ENCODE measurements around the gene C12orf43.

C12orf43 gene

DNA sequence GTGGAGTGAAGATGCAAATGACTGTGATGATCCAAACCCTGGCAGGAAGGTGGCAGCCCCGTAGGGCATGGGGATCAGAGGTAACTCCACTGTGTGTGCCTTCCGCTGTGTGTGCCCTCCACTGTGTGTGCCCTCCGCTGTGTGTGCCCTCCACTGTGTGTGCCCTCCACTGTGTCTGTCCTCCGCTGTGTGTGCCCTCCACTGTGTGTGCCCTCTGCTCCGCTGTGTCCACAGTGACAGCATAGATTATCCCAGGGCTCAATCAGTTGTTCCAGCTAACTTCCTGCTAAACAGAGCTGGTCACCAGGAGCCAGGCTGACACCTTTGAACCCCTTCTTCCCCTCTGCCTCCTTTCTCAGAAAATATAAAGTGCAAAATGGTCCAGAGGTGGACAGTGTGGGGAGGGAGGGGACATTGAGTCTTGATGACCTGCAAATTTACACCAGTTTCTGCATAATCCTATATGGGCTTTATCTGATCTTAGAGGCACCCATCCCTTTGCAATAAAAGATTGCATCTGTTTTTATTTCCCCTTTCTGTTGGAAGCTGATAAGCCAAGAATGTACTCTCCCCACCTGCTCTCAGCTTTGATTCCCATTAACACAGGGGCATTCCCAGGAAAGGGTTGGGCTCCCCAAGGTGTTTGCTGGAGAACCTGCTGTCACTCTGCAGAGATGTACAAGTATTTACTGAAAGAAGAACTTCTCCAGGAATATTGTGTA lies 59.5 kb downstream of the C12orf43 start:
- H3K27ac ChIP-seq, result peak overlapping the region; percentile 34
- TF ChIP-seq, protein P1, sequence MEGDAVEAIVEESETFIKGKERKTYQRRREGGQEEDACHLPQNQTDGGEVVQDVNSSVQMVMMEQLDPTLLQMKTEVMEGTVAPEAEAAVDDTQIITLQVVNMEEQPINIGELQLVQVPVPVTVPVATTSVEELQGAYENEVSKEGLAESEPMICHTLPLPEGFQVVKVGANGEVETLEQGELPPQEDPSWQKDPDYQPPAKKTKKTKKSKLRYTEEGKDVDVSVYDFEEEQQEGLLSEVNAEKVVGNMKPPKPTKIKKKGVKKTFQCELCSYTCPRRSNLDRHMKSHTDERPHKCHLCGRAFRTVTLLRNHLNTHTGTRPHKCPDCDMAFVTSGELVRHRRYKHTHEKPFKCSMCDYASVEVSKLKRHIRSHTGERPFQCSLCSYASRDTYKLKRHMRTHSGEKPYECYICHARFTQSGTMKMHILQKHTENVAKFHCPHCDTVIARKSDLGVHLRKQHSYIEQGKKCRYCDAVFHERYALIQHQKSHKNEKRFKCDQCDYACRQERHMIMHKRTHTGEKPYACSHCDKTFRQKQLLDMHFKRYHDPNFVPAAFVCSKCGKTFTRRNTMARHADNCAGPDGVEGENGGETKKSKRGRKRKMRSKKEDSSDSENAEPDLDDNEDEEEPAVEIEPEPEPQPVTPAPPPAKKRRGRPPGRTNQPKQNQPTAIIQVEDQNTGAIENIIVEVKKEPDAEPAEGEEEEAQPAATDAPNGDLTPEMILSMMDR (conservative IDR thresholded peaks at IDR 0.05), result no peak

DNA sequence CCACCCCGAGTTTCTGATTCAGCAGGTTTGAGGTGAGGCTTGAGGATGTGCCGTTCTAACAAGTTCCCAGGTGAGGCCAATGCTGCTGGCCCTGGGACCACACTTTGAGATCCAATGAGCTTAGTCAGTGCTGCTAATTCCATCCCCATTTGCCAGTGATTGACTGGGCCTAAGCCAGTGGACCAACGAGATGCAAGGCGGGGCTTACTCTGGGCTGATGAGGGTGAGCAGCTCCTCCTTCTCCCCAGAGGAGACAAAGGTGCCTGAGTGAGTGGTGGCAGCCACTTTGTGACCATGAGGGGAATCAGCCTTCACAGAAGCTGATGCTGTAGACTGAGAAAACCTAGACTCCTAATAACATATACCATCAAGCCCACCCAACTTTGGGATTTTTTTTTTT lies 61.1 kb downstream of the C12orf43 start:
- TF ChIP-seq, protein P1 (conservative IDR thresholded peaks at IDR 0.05), result no peak

DNA sequence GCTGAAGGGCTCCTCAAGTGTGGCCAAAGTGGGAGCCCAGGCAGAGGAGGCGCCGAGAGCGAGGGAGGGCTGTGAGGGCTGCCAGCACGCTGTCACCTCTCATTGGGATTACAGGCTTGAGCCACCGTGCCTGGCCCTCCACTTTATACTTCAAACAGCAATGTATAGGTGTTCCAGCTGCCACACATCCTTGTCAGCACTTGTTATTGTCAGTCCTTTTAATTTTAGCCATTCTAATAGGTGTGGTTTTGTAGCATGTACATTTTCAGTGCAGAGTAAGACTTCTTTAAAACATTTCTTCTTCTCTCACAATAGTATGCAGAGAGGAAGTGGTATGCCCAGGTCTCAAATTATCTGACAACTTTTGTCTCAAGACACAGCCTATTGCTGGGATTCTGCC lies 65.5 kb downstream of the C12orf43 start:
- H3K27ac ChIP-seq, result no peak overlapping the region
- TF ChIP-seq, protein P1 (conservative IDR thresholded peaks at IDR 0.05), result no peak

More for the DNA sequence above, 61.1 kb downstream of the C12orf43 start:
- H3K27ac ChIP-seq, result no peak overlapping the region

All from VCaP (cell line).